ENCODE measurements around the gene PPP6R1. TPM values are rescaled to one million over a fixed set of nuclear protein-coding genes. Genes with fewer than 3 reads are reported as not detected.

PPP6R1 gene
- total and polyA plus RNA-seq, 2 of the 13 experiments (the other 11 are each of a cell fraction or from before 2014, with no cell fraction given): 25.8 to 54.0 TPM

GRCh38 chr19:55258828-55259539 is at the start of gene PPP6R1 (continued):
- TF ChIP-seq ZNF280D (CRISPR knock-in tag; IDR thresholded peaks at IDR 0.05): no peak; the same call in 1 of the 2 replicates
- TF ChIP-seq GLMP (CRISPR knock-in tag; IDR thresholded peaks at IDR 0.05; ENCODE audit: borderline replicate concordance): no peak
- peak; percentile 76 for TF ChIP-seq ZNF232 (CRISPR knock-in tag; IDR thresholded peaks at IDR 0.05; ENCODE audit: borderline replicate concordance)
- no peak for TF ChIP-seq ZNF484 (CRISPR knock-in tag; IDR thresholded peaks at IDR 0.05; ENCODE audit: borderline replicate concordance, low read depth)
- no peak for TF ChIP-seq ZNF510 (CRISPR knock-in tag; IDR thresholded peaks at IDR 0.05; ENCODE audit: low read depth)
- TF ChIP-seq WIZ (CRISPR knock-in tag; IDR thresholded peaks at IDR 0.05): no peak
- peak; percentile 36; the same call in 1 of the 2 replicates for TF ChIP-seq TIGD3 (CRISPR knock-in tag; IDR thresholded peaks at IDR 0.05; ENCODE audit: borderline replicate concordance)
- TF ChIP-seq RXRA (CRISPR knock-in tag; IDR thresholded peaks at IDR 0.05): peak; percentile 97
- no peak for TF ChIP-seq IRX3 (CRISPR knock-in tag; IDR thresholded peaks at IDR 0.05; ENCODE audit: borderline replicate concordance, low read depth)
- no peak for TF ChIP-seq PAX8 (CRISPR knock-in tag; IDR thresholded peaks at IDR 0.05; ENCODE audit: borderline replicate concordance)
- no peak for TF ChIP-seq ZIK1 (CRISPR knock-in tag; IDR thresholded peaks at IDR 0.05; ENCODE audit: borderline replicate concordance, low read depth)
- TF ChIP-seq POLR2A (IDR thresholded peaks at IDR 0.05; ENCODE audit: insufficient read depth in 1 of 2, low read depth in 2 of 2, low read length in 2 of 2): peak; percentile 79 to 86
- 0 out of 2 replicates have a peak, but pooled peaks have one; percentile 15 for TF ChIP-seq RERE (CRISPR knock-in tag; IDR thresholded peaks at IDR 0.05; ENCODE audit: low read depth)
- TF ChIP-seq ZNF335 (CRISPR knock-in tag; IDR thresholded peaks at IDR 0.05): peak; percentile 74
- TF ChIP-seq BRF2 (CRISPR knock-in tag; IDR thresholded peaks at IDR 0.05): peak; percentile 96; the same call in 1 of the 2 replicates
